ENCODE measurements around the gene ST6GALNAC1.

ST6GALNAC1 gene

DNA sequence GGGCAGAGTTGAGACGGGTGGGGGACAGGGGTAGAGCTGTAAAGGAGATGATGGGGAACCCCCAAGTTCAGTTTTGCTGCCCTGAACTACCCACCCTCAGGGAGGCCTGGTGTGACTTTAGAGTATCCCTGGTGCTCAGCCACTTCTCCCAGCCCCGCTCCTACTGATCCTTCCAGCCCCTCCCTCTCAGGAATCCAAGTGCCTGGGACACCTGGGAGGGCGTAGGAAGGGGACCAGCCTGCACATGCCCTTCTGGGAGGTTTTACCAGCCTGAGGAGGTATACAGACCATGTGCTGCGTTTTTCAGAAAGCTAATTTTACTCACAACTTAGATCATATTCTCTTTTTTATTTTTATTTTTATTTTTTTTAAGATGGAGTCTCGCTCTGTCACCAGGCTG, 62.0 kb downstream of the ST6GALNAC1 start:
- DNase-seq (ENCODE audit: low read depth): no peak
- TF ChIP-seq, protein P1, sequence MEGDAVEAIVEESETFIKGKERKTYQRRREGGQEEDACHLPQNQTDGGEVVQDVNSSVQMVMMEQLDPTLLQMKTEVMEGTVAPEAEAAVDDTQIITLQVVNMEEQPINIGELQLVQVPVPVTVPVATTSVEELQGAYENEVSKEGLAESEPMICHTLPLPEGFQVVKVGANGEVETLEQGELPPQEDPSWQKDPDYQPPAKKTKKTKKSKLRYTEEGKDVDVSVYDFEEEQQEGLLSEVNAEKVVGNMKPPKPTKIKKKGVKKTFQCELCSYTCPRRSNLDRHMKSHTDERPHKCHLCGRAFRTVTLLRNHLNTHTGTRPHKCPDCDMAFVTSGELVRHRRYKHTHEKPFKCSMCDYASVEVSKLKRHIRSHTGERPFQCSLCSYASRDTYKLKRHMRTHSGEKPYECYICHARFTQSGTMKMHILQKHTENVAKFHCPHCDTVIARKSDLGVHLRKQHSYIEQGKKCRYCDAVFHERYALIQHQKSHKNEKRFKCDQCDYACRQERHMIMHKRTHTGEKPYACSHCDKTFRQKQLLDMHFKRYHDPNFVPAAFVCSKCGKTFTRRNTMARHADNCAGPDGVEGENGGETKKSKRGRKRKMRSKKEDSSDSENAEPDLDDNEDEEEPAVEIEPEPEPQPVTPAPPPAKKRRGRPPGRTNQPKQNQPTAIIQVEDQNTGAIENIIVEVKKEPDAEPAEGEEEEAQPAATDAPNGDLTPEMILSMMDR (conservative IDR thresholded peaks at IDR 0.05; ENCODE audit: control insufficient read depth, insufficient read depth, low read depth, low read length): no peak
- no peak overlapping the region for H3K4me3 ChIP-seq (ENCODE audit: control insufficient read depth, low read depth, low read length)

DNA sequence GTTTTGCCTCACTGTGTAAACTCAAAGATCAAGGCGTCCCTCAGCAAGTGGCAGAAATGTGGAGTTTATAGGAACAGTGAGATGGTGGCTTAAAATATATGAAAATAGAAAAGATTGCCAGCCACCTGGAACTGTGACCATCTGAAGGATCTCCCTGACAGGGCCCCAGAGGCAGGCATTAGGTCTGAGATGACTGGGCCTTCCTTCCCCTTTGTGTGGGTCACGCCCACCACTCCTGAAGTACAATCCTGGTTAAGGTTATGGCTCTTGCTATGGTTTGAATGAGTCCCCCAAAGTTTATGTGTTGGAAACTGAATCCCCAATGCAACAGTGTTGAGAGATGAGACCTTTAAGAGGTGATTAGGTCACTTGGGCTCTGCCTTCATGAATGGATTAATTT, 64.3 kb downstream of the ST6GALNAC1 start:
- TF ChIP-seq, protein P1 (conservative IDR thresholded peaks at IDR 0.05; ENCODE audit: control insufficient read depth, insufficient read depth, low read depth, low read length): no peak
- DNase-seq (ENCODE audit: low read depth): no peak
- H3K4me3 ChIP-seq (ENCODE audit: control insufficient read depth, low read depth, low read length): no peak overlapping the region

DNA sequence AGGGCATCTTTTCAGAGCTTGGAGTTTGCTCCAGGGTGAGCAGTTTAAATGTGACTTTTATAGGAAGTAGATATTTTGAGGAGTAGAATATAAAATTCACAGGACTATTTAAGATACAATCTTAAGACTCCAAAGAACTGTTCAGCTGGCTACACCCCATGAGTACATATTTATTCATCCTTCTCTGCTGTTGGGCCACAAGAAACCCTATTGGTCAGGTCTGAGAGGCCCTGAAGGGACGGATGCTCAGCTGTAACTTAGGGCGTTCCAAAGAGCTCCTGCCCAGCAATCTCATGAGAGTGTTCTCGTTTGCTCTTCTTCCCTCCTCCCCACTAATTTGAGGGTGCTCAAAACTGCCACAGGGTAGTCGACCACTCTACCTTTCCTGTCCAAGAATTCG, 65.2 kb downstream of the ST6GALNAC1 start:
- DNase-seq (ENCODE audit: low read depth): no peak
- no peak overlapping the region for H3K4me3 ChIP-seq (ENCODE audit: control insufficient read depth, low read depth, low read length)
- TF ChIP-seq, protein P1 (conservative IDR thresholded peaks at IDR 0.05; ENCODE audit: control insufficient read depth, insufficient read depth, low read depth, low read length): no peak

DNA sequence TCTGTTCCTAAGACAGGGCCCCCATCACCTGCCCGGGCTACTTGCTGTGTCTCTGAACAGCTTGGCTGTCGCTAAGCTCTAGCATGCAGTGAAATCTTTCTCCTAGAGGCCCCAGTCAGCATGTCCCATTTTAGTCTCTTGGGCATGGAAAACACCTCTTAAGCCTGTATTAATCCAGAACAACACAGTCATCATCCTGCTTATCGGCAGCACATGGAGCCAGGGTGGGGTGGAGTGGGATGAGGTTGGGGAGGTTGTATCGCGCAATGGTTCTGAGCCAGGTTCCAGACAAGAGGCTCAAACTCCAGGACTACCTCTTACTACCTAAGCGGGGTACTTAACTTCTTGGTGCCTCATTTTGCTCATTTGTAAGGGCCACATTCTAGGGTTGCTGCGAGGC, 65.7 kb downstream of the ST6GALNAC1 start:
- no peak for DNase-seq (ENCODE audit: low read depth)
- TF ChIP-seq, protein P1 (conservative IDR thresholded peaks at IDR 0.05; ENCODE audit: control insufficient read depth, insufficient read depth, low read depth, low read length): no peak
- no peak overlapping the region for H3K4me3 ChIP-seq (ENCODE audit: control insufficient read depth, low read depth, low read length)

DNA sequence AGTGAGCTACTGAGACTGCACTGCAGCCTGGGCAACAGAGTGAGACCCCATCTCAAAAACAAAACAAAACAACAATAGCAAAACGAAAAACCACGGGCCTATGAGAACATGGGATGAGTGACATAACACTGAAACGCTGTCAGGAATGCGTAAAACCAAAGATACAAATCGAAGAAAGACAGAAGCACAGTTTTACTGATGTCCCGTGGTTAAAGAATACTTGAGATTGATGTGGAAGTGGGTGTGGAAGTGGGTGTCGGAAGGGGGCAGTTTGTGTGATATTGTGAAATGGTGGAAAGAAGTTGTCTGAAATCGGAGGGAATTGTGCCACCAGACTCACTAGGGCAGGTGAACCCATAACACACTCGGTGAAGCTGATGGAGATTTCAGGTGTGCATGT, 67.4 kb downstream of the ST6GALNAC1 start:
- no peak overlapping the region for H3K4me3 ChIP-seq (ENCODE audit: control insufficient read depth, low read depth, low read length)
- TF ChIP-seq, protein P1 (conservative IDR thresholded peaks at IDR 0.05; ENCODE audit: control insufficient read depth, insufficient read depth, low read depth, low read length): no peak
- no peak for DNase-seq (ENCODE audit: low read depth)

DNA sequence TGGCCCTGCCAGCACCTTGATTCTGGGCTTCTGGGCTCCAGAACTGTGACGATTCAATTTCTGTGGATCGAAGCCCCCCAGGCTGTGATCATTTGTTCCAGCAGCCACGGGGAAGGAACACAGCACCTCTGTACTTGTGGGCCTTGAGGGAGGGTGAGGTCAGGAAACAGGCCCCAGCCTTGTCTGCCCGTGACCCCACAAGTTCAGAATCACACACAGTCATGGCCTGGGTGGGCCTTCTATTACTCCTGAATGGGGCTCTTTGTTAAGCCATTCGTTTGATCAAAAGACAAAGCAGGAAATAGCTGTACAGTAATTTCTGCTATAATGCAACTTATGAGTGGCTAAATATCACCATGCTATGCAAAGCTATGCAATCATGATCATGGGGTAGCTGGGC, 68.0 kb downstream of the ST6GALNAC1 start:
- TF ChIP-seq, protein P1 (conservative IDR thresholded peaks at IDR 0.05; ENCODE audit: control insufficient read depth, insufficient read depth, low read depth, low read length): no peak
- no peak for DNase-seq (ENCODE audit: low read depth)
- H3K4me3 ChIP-seq (ENCODE audit: control insufficient read depth, low read depth, low read length): no peak overlapping the region
